Gastroesophageal sphincter (tissue), 4 donors: Measurements from ENCODE around the gene ARHGAP26. TPM values are rescaled to one million over a fixed set of nuclear protein-coding genes. Genes with fewer than 3 reads are reported as not detected.
"Not testable (repeated sequence)": the region's sequence is repeated elsewhere in the genome, so short reads cannot be mapped to it uniquely, and the experiment has no call there.

ENCODE experiments used
- ATAC-seq: fragments of 150-250 bp; one replicate; pipeline ENCODE4 v1.9.1; 2016; ENCODE audit warnings: mild to moderate bottlenecking, moderate library complexity
- H3K27ac ChIP-seq, 4 donors: fragments of 200-600 bp; sonication (generic) in 3 of 4; 1 replicate in 3 of 4; 2 replicates in 1 of 4; pipeline ENCODE4 v1.5.1; 2016 to 2019
- H3K27me3 ChIP-seq: fragments of 200-600 bp; sonication (generic); one replicate; pipeline ENCODE4 v1.5.1; 2019
- H3K36me3 ChIP-seq, 2 donors: fragments of 200-600 bp; sonication (generic); one replicate each; pipeline ENCODE4 v1.5.1; 2019; ENCODE audit warnings: control low read depth in 1 of 2
- H3K4me1 ChIP-seq, 3 donors: fragments of 200-600 bp; sonication (generic); 1 replicate in 2 of 3; 2 replicates in 1 of 3; pipeline ENCODE4 v1.5.1; 2016 to 2019; ENCODE audit warnings: control low read depth in 2 of 3
- H3K4me3 ChIP-seq, 2 donors: fragments of 200-600 bp; sonication (generic); one replicate each; pipeline ENCODE4 v1.5.1; 2019; ENCODE audit warnings: mild to moderate bottlenecking in 1 of 2, moderate library complexity in 1 of 2
- H3K9me3 ChIP-seq, 3 donors: fragments of 200-600 bp; sonication (generic); one replicate each; pipeline ENCODE4 v1.5.1; 2017 to 2019; ENCODE audit warnings: control low read depth in 2 of 3
- CTCF ChIP-seq, 4 experiments: fragments of 200-600 bp in 2 of 4; fragments of 450-650 bp in 2 of 4; sonication (generic) in 1 of 4; IDR thresholded peaks; one replicate each; pipeline ENCODE4 v1.5.1; 2017 to 2019; ENCODE audit warnings: antibody characterized with exemption in 4 of 4, mild to moderate bottlenecking in 2 of 4, moderate library complexity in 2 of 4
- EP300 ChIP-seq: sonication (generic); formaldehyde crosslinking; IDR thresholded peaks from one replicate; pipeline ENCODE4 v1.6.1; 2017; ENCODE audit warnings: antibody characterized with exemption, mild to moderate bottlenecking
- POLR2A ChIP-seq, 2 donors: fragments of 450-650 bp; IDR thresholded peaks; one replicate each; pipeline ENCODE4 v1.6.1; 2017; ENCODE audit warnings: antibody characterized with exemption in 2 of 2, mild to moderate bottlenecking in 2 of 2, moderate library complexity in 1 of 2
- POLR2AphosphoS5 ChIP-seq: sonication (generic); formaldehyde crosslinking; IDR thresholded peaks from one replicate; pipeline ENCODE4 v1.6.1; 2017; ENCODE audit warnings: antibody characterized with exemption
- WGBS, 2 donors: methylation state at CpG; one replicate each; pipeline ENCODE4 v1.1.5; 2018; ENCODE audit warnings: low coverage in 1 of 2; 5-methylcytosine and 5-hydroxymethylcytosine counted together
- total RNA-seq, 4 donors: library from RNA; depleted of rRNA; stranded (reverse); fragments of >200 nt; gene quantifications; one replicate each; pipeline ENCODE4 v1.1.0, GENCODE V29; 2016

Gene ARHGAP26
- total RNA-seq, 4 donors from 2014 or later: 15.2 to 41.7 (median 31.7) TPM

DNA sequence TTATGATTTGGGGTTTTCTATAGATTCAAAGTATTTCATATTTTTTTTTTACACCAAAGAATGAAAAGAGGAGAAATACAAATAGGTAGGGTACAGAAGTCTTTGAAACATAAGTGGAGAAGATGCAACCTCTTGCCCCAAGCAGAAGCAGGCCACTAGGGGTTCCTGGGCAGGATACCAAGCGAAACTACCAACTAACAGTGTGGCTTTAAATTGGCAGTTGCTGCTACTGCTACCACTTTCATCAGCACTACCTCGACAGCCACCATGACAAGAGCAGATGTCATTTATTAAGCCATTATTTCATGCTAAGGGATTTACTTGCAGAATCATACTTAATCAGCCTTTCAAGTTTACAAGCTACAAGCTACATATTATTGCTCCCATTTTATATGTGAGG, 345.2 kb downstream of the ARHGAP26 start:
- no peaks in the 10 kb centered on the region for H3K27me3 ChIP-seq
- H3K4me1 ChIP-seq: peaks cover 4 to 15% (median 8%) of the 10 kb centered on the region in 3 donors
- H3K36me3 ChIP-seq: no peaks in the 10 kb centered on the region
- H3K27ac ChIP-seq: no peak overlapping the region
- no peak overlapping the region for H3K4me3 ChIP-seq
- no peak for TF ChIP-seq POLR2A (IDR thresholded peaks at IDR 0.05)
- TF ChIP-seq EP300: no peak
- no peak for TF ChIP-seq POLR2AphosphoS5
- no peak for TF ChIP-seq CTCF (IDR thresholded peaks at IDR 0.05)
- ATAC-seq: no peak
- 87 to 88% methylated on average over 2 of the region's 2 CpGs for WGBS, 2 donors
- no peaks in the 10 kb centered on the region for H3K9me3 ChIP-seq

DNA sequence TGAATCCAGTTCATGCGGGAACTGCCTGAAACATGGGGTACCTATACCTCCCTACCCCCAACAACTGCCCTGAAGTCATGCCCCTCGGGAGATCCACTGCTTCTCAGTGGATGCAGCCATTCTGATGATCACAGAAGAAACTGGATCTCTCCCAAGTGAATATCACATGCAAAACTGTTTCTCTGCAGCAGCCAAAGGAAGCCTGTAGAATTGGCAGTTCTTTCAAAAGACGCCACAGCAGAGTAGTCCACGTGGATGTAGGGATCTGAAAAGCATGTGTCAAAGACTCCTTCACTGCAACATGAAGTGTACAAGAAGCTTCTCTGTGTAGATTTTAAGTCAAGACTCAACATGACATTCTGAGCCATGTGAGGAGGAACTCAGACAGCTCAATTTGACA, 346.6 kb downstream of the ARHGAP26 start:
- Histone ChIP-seq H3K4me1 (peaks cover 0 to 1% (median 0%) of the 10 kb centered on the region in 3 donors), H3K9me3 (no peaks in the 10 kb centered on the region), H3K27me3 (no peaks in the 10 kb centered on the region), H3K27ac (no peak overlapping the region), H3K36me3 (peaks cover 0 to 6% of the 10 kb centered on the region in 2 donors), H3K4me3 (no peak overlapping the region)
- ATAC-seq: no peak
- TF ChIP-seq POLR2A (IDR thresholded peaks at IDR 0.05) (no peak), POLR2AphosphoS5 (no peak), CTCF (IDR thresholded peaks at IDR 0.05) (no peak), EP300 (no peak)
- WGBS, 2 donors: 80 to 92% methylated on average over 2 to 3 of the region's 4 CpGs

- no peak for ATAC-seq
- TF ChIP-seq POLR2AphosphoS5 (no peak), EP300 (no peak), CTCF (IDR thresholded peaks at IDR 0.05) (no peak), POLR2A (IDR thresholded peaks at IDR 0.05) (no peak)
Measured at GRCh38 chr5:143117821-143118220, 347.6 kb downstream of the ARHGAP26 start.

DNA sequence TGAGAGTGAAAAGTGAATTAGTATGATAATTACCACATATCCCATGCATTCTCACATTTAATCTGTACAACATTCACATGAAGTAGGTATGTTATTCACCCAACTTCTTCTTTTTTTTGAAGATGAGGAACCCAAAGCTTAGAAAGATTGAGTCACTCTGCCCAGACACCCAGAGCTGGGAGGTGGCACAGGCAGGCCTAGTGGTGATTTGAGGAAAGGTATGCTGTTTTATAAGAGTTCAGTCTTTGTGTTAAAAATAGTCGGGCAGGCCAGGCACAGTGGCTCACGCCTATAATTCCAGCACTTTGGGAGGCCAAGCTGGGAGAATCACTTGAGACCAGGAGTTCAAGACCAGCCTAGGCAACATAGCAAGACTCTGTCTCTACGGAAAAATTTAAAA, 348.0 kb downstream of the ARHGAP26 start:
- no peak for TF ChIP-seq EP300
- peak in 1 of 4 experiments; percentile 11 for TF ChIP-seq CTCF (IDR thresholded peaks at IDR 0.05)
- Histone ChIP-seq H3K4me3 (no peak overlapping the region), H3K4me1 (no peaks in the 10 kb centered on the region), H3K27me3 (no peaks in the 10 kb centered on the region), H3K36me3 (peaks cover 0 to 6% of the 10 kb centered on the region in 2 donors), H3K27ac (no peak overlapping the region), H3K9me3 (no peaks in the 10 kb centered on the region)
- WGBS, 2 donors: 83% methylated on average over 2 of the region's 3 CpGs; no CpG with 5 or more reads in 1 of the 2 donors
- no peak for ATAC-seq

More at GRCh38 chr5:143117821-143118220, 347.6 kb downstream of the ARHGAP26 start:
- Histone ChIP-seq H3K36me3 (peaks cover 0 to 6% of the 10 kb centered on the region in 2 donors), H3K27ac (no peak overlapping the region), H3K4me1 (no peaks in the 10 kb centered on the region), H3K27me3 (no peaks in the 10 kb centered on the region), H3K4me3 (no peak overlapping the region), H3K9me3 (no peaks in the 10 kb centered on the region)

- H3K9me3 ChIP-seq, H3K27ac ChIP-seq, H3K27me3 ChIP-seq, ATAC-seq, H3K4me3 ChIP-seq, H3K4me1 ChIP-seq, H3K36me3 ChIP-seq: not testable (repeated sequence)
- WGBS, 2 donors: 75 to 100% methylated on average over 2 to 3 of the region's 3 CpGs
Measured at GRCh38 chr5:143118818-143119217, 348.6 kb downstream of the ARHGAP26 start.
